NB4 (cell line): ENCODE results near the gene MYO15A.

Source experiments
- MYC ChIP-seq: IDR thresholded peaks from 2 replicates; pipeline ENCODE4 v1.6.1; 2011; ENCODE audit warnings: low read depth, low read length
- POLR2A ChIP-seq: IDR thresholded peaks from 2 replicates; pipeline ENCODE4 v1.6.1; 2011; ENCODE audit warnings: mild to moderate bottlenecking; ENCODE audit not compliant: insufficient read length; ENCODE audit errors: extremely low read depth
- TF ChIP-seq, protein P1 (sequence below): IDR thresholded peaks from one replicate; pipeline ENCODE4 v1.5.1; 2012; ENCODE audit warnings: low read depth, low read length
- TF ChIP-seq, protein P2 (sequence below): IDR thresholded peaks from 2 replicates; pipeline ENCODE4 v1.6.1; 2011; ENCODE audit warnings: low read depth, low read length

DNA sequence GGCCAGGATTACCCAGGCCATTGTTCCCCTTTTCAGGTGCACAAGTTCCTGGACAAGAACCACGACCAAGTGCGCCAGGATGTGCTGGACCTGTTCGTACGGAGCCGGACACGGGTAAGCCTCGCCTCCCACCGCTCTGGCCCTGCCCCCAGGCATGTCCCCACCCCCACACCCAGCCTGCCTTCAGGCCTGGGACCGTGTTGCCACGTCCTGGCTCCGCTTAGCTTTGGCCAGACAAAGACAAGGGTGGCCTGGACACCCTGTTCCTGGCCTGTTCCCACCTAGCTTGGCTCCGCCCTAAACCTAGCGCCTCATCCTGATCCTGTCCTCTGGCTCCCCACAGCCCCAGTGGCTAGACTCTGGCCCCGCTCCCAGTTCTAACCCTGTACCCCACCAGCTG is 30.9 kb downstream of the MYO15A start:
- TF ChIP-seq, protein P1, sequence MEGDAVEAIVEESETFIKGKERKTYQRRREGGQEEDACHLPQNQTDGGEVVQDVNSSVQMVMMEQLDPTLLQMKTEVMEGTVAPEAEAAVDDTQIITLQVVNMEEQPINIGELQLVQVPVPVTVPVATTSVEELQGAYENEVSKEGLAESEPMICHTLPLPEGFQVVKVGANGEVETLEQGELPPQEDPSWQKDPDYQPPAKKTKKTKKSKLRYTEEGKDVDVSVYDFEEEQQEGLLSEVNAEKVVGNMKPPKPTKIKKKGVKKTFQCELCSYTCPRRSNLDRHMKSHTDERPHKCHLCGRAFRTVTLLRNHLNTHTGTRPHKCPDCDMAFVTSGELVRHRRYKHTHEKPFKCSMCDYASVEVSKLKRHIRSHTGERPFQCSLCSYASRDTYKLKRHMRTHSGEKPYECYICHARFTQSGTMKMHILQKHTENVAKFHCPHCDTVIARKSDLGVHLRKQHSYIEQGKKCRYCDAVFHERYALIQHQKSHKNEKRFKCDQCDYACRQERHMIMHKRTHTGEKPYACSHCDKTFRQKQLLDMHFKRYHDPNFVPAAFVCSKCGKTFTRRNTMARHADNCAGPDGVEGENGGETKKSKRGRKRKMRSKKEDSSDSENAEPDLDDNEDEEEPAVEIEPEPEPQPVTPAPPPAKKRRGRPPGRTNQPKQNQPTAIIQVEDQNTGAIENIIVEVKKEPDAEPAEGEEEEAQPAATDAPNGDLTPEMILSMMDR: no peak
- TF ChIP-seq POLR2A (no peak), MYC (no peak)
- TF ChIP-seq, protein P2, sequence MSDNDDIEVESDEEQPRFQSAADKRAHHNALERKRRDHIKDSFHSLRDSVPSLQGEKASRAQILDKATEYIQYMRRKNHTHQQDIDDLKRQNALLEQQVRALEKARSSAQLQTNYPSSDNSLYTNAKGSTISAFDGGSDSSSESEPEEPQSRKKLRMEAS: no peak
